Stimulated activated CD4-positive, alpha-beta T cell treated with anti-CD3 and anti-CD28 coated beads, Interleukin-2, amount 100 ng/mL, for 48 hours (primary cell): ENCODE data around the gene EPS8.

Source experiments
- DNase-seq, 2 donors: peaks; one replicate each; pipeline ENCODE4 v3.0.0-alpha.2; 2020

Gene EPS8

GRCh38 chr12:15789220-15790171 lies at the start of gene EPS8:
TSS of gene EPS8 (minus strand) at chr12:15789388. CDS start at chr12:15682951, 106,437 bp downstream.
- DNase-seq: peak; percentile 83 to 87

- DNase-seq: no peak
Observed at GRCh38 chr12:15837141-15837790, 48.1 kb upstream of the EPS8 start.

GRCh38 chr12:15834575-15834974 lies 45.4 kb upstream of the EPS8 start:
- DNase-seq: no peak

GRCh38 chr12:15831315-15831978 lies 42.3 kb upstream of the EPS8 start:
- DNase-seq: no peak

- no peak for DNase-seq
Observed at GRCh38 chr12:15830538-15830937, 41.4 kb upstream of the EPS8 start.

GRCh38 chr12:15829949-15830348 lies 40.8 kb upstream of the EPS8 start:
- no peak for DNase-seq

- DNase-seq: no peak
Observed at GRCh38 chr12:15829255-15829654, 40.1 kb upstream of the EPS8 start.

GRCh38 chr12:15827136-15827535 lies 37.9 kb upstream of the EPS8 start:
- no peak for DNase-seq

GRCh38 chr12:15824516-15824915 lies 35.3 kb upstream of the EPS8 start:
- no peak for DNase-seq

- no peak for DNase-seq
Observed at GRCh38 chr12:15823360-15824128, 34.4 kb upstream of the EPS8 start.

GRCh38 chr12:15819644-15820437 lies 30.7 kb upstream of the EPS8 start:
- DNase-seq: no peak

GRCh38 chr12:15818418-15818817 lies 29.2 kb upstream of the EPS8 start:
- DNase-seq: no peak

GRCh38 chr12:15815730-15816129 lies 26.5 kb upstream of the EPS8 start:
- DNase-seq: no peak

- no peak for DNase-seq
Observed at GRCh38 chr12:15811214-15812127, 22.3 kb upstream of the EPS8 start.

- no peak for DNase-seq
Observed at GRCh38 chr12:15808652-15809051, 19.5 kb upstream of the EPS8 start.

GRCh38 chr12:15808250-15808649 lies 19.1 kb upstream of the EPS8 start:
- no peak for DNase-seq

GRCh38 chr12:15806826-15807225 lies 17.6 kb upstream of the EPS8 start:
- no peak for DNase-seq

GRCh38 chr12:15801770-15802744 lies 12.9 kb upstream of the EPS8 start:
- DNase-seq: no peak

GRCh38 chr12:15800278-15800677 lies 11.1 kb upstream of the EPS8 start:
- DNase-seq: no peak

GRCh38 chr12:15797818-15798217 lies 8.6 kb upstream of the EPS8 start:
- DNase-seq: no peak
